SK-N-SH treated with all-trans-retinoic acid at 6 μM for 48 hours (cell line): ENCODE data around the gene HRK.

Source experiments
- BACH2 ChIP-seq: fragments of 250-450 bp; sonication (Bioruptor Pico); IDR thresholded peaks from 2 replicates; pipeline ENCODE4 v1.9.0; 2021; ENCODE audit warnings: mild to moderate bottlenecking, borderline replicate concordance
- CREB5 ChIP-seq: fragments of 250-450 bp; sonication (Bioruptor Pico); IDR thresholded peaks from 2 replicates; pipeline ENCODE4 v1.5.1; 2020; ENCODE audit warnings: low read depth, mild to moderate bottlenecking, moderate library complexity
- PATZ1 ChIP-seq: fragments of 250-450 bp; sonication (Bioruptor Pico); IDR thresholded peaks from 2 replicates; pipeline ENCODE4 v1.8.0; 2020; ENCODE audit warnings: mild to moderate bottlenecking, moderate library complexity, borderline replicate concordance
- RARB ChIP-seq: fragments of 250-450 bp; sonication (Bioruptor Pico); IDR thresholded peaks from 2 replicates; pipeline ENCODE4 v1.8.0; 2021; ENCODE audit warnings: mild to moderate bottlenecking, moderate library complexity
- TCF4 ChIP-seq: fragments of 250-450 bp; sonication (Bioruptor Pico); IDR thresholded peaks from 2 replicates; pipeline ENCODE4 v1.8.0; 2021; ENCODE audit warnings: mild to moderate bottlenecking, moderate library complexity, borderline replicate concordance
- ZFP30 ChIP-seq: fragments of 450-650 bp; formaldehyde crosslinking; IDR thresholded peaks from 2 replicates; pipeline ENCODE4 v1.5.0; 2022; ENCODE audit warnings: mild to moderate bottlenecking, moderate library complexity

DNA sequence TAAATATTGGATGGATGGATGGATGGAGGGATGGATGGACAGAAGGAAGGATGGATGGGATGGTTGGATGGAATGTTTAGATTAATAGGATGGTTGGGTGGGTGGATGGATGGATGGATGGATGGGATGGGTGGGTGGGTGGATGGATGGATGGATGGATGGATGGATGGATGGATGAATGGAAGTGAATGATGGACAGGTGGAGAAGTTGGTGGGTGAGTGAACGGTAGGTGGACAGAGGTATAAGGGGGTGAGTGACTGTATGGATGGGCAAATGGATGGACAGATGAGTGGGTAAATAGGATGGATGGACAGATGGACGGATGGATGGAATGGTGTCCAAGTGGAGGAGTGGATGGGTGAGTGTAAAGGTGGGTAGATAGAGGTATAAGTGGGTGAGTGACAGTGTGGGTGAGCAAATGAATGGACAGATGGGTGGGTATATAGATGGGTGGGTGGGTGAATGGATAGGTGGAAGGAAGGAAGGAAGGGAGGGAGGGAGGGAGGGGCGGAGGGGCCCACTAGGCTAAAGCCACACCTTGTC, 41.9 kb downstream of the HRK start:
- TF ChIP-seq TCF4 (CRISPR knock-in tag) (no peak), RARB (CRISPR knock-in tag) (no peak), PATZ1 (CRISPR knock-in tag) (no peak), CREB5 (no peak), ZFP30 (no peak), BACH2 (CRISPR knock-in tag) (no peak)
